ENCODE measurements around the gene DOCK2. TPM values are rescaled to one million over a fixed set of nuclear protein-coding genes. Genes with fewer than 3 reads are reported as not detected.

Gene DOCK2
- total and polyA plus RNA-seq, 2 donors (not counting 3 experiments of a cell fraction or from before 2014, with no cell fraction given), result 0.62 to 4.8 TPM

- H2AFZ ChIP-seq (ENCODE audit: low read depth, low read length), result no peak overlapping the region
- H3K9me3 ChIP-seq (replicated peaks; ENCODE audit: control insufficient read depth, insufficient read depth, low read length), result no peaks in the 10 kb centered on the region
- H4K20me1 ChIP-seq (replicated peaks; ENCODE audit: control insufficient read depth, extremely low read depth, insufficient read depth, low read length), result no peaks in the 10 kb centered on the region
- dilution Hi-C loops (cut with MboI; ENCODE audit: extremely low pct_ligation_motif_present, low sequenced_read_pairs) (no loop called here), intact Hi-C loops (cut with micrococcal nuclease) (no loop called here)
- no peak for DNase-seq (ENCODE audit: low read depth, low spot score)
- BruUV-seq (replicated peaks), result no TSS peak
- H3K79me2 ChIP-seq (ENCODE audit: control insufficient read depth, insufficient read depth, low read length), result no peaks in the 10 kb centered on the region
- FAIRE-seq, result no peak
- no peak overlapping the region for H3K9ac ChIP-seq (replicated peaks; ENCODE audit: extremely low read depth, insufficient read depth, low read length)
- H3K27me3 ChIP-seq (ENCODE audit: control insufficient read depth in 2 of 2, insufficient read depth in 2 of 2, low read length in 2 of 2), result peaks cover 0 to 1% of the 10 kb centered on the region in 2 experiments
- no peak overlapping the region for H3K27ac ChIP-seq (ENCODE audit: insufficient read depth, low read depth, low read length)
- ChIA-PET CTCF (interaction anchor here (2.2 kb wide), 1 partner anchor 148 kb away, joined by 5 read pairs; the partner anchor contains the start of gene INSYN2B), POLR2A (no interaction called here)
- TF ChIP-seq, protein P1, sequence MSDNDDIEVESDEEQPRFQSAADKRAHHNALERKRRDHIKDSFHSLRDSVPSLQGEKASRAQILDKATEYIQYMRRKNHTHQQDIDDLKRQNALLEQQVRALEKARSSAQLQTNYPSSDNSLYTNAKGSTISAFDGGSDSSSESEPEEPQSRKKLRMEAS (IDR thresholded peaks at IDR 0.05; ENCODE audit: insufficient read depth, insufficient read length), result no peak
- TF ChIP-seq POLR2A (IDR thresholded peaks at IDR 0.05; ENCODE audit: low read depth, low read length), result no peak
- TF ChIP-seq POLR2AphosphoS5 (IDR thresholded peaks at IDR 0.05; ENCODE audit: insufficient read depth, low read depth, low read length), result no peak
- no peak for TF ChIP-seq CTCF (IDR thresholded peaks at IDR 0.05; ENCODE audit: extremely low read depth in 1 of 2, insufficient read depth in 1 of 2, low read depth in 1 of 2, low read length in 2 of 2)
- no peak for TF ChIP-seq JUN (IDR thresholded peaks at IDR 0.05; ENCODE audit: borderline replicate concordance, insufficient read depth, insufficient read length, low read depth)
- no peak for TF ChIP-seq GATA2 (IDR thresholded peaks at IDR 0.05; ENCODE audit: insufficient read depth, insufficient read length, low read depth, low read length)
- no peak for TF ChIP-seq EZH2 (IDR thresholded peaks at IDR 0.05; ENCODE audit: borderline replicate concordance, low read depth, low read length, severe bottlenecking)
- TF ChIP-seq FOS (IDR thresholded peaks at IDR 0.05; ENCODE audit: borderline replicate concordance, insufficient read depth, low read length), result no peak
- TF ChIP-seq MYC (IDR thresholded peaks at IDR 0.05; ENCODE audit: low read depth, low read length), result no peak
- no peaks in the 10 kb centered on the region for H3K9me1 ChIP-seq (replicated peaks; ENCODE audit: control insufficient read depth, extremely low read depth, insufficient read depth, low read length)
- no peaks in the 10 kb centered on the region for H3K4me1 ChIP-seq (ENCODE audit: control insufficient read depth, extremely low read depth, insufficient read depth, low read length)
- H3K36me3 ChIP-seq (ENCODE audit: control insufficient read depth in 2 of 2, extremely low read depth in 1 of 2, insufficient read depth in 2 of 2, low read length in 2 of 2), result no peaks in the 10 kb centered on the region
- no peak overlapping the region for H3K4me3 ChIP-seq (replicated peaks in 1 of 3; ENCODE audit: insufficient read depth in 1 of 3, low read depth in 1 of 3, low read length in 3 of 3)
- H3K4me2 ChIP-seq (ENCODE audit: insufficient read depth, low read length), result no peak overlapping the region
Observed at GRCh38 chr5:169832304-169832703, 195.2 kb downstream of the DOCK2 start.
